Activated CD4-positive, alpha-beta T cell treated with anti-CD3 and anti-CD28 coated beads for 36 hours (primary cell): Measurements from ENCODE around the gene POC1B. TPM values are rescaled to one million over a fixed set of nuclear protein-coding genes. Genes with fewer than 3 reads are reported as not detected.

Experiments
- ATAC-seq: fragments of 200-7000 bp; cut with Tn5 transposase; one replicate; pipeline ENCODE4 v1.10.0; 2021; ENCODE audit warnings: mild to moderate bottlenecking, moderate library complexity
- CTCF ChIA-PET: fragments of 350-600 bp; sonication (Branson Sonifier 250); formaldehyde crosslinking; loops from one replicate; lab custom pipeline; 2021; ENCODE audit warnings: antibody characterized with exemption; lab: Charles Lee
- POLR2A ChIA-PET: fragments of 350-600 bp; sonication (Branson Sonifier 250); formaldehyde crosslinking; loops from one replicate; lab custom pipeline; 2021; ENCODE audit warnings: antibody characterized with exemption, inconsistent platforms; lab: Charles Lee
- DNase-seq: peaks from one replicate; pipeline ENCODE4 v3.0.0-alpha.2; 2020
- H3K27ac Mint-ChIP-seq: one replicate; pipeline ENCODE4 v1.8.0; 2021; ENCODE audit warnings: mixed read lengths
- H3K27me3 Mint-ChIP-seq: one replicate; pipeline ENCODE4 v1.8.0; 2021; ENCODE audit warnings: mixed read lengths
- H3K36me3 Mint-ChIP-seq: one replicate; pipeline ENCODE4 v1.8.0; 2021; ENCODE audit warnings: low read depth, mixed read lengths
- H3K4me1 Mint-ChIP-seq: one replicate; pipeline ENCODE4 v1.8.0; 2021; ENCODE audit warnings: mixed read lengths
- H3K4me3 Mint-ChIP-seq: one replicate; pipeline ENCODE4 v1.8.0; 2021; ENCODE audit warnings: mild to moderate bottlenecking, moderate library complexity, mixed read lengths
- H3K9me3 Mint-ChIP-seq: one replicate; pipeline ENCODE4 v1.8.0; 2021; ENCODE audit warnings: low read depth, mixed read lengths
- intact Hi-C, 2 experiments: fragments of 100-400 bp; cut with DNase I in 1 of 2; cut with micrococcal nuclease in 1 of 2; formaldehyde crosslinking; loops; one replicate each; pipeline versions ENCODE4 v1.14.2 to v1.15.1; 2022 to 2024; cut with DNase I, micrococcal nuclease
- total RNA-seq, 2 experiments: library from RNA; stranded (reverse); gene quantifications; one replicate each; pipeline ENCODE4 v1.2.3, GENCODE V29; 2021

Gene POC1B
- total RNA-seq, 2 experiments from 2014 or later = 31.1 to 47.5 TPM

DNA sequence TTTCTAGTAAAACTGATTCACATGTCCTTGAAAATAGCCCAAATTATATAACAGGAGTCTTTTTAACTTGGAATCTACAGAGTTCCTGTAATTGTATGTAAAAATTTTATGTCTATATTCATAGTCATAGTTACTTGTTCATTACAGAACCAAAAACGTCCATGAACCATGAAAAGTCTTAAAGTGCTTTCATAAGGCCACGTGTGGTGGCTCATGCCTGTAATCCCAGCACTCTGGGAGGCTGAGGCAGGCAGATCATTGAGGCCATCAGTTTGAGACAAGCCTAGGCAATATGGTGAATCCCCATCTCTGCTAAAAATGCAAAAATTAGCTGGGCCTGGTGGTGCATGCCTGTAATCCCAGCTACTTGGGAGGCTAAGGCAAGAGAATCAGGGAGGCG lies 49.6 kb downstream of the POC1B start:
- CTCF ChIA-PET = interaction anchor here (0.7 kb wide), 1 partner anchor 251 kb away, joined by 3 read pairs; no protein-coding TSS in a partner anchor
- no peak overlapping the region for H3K27ac Mint-ChIP-seq
- H3K4me3 Mint-ChIP-seq = no peak overlapping the region
- DNase-seq (no peak), ATAC-seq (peak; percentile 36)
- no peaks in the 10 kb centered on the region for H3K27me3 Mint-ChIP-seq
- peaks cover 29% of the 10 kb centered on the region for H3K4me1 Mint-ChIP-seq
- no peaks in the 10 kb centered on the region for H3K9me3 Mint-ChIP-seq
- POLR2A ChIA-PET = no interaction called here
- no peaks in the 10 kb centered on the region for H3K36me3 Mint-ChIP-seq
- intact Hi-C loops = no loop called here

DNA sequence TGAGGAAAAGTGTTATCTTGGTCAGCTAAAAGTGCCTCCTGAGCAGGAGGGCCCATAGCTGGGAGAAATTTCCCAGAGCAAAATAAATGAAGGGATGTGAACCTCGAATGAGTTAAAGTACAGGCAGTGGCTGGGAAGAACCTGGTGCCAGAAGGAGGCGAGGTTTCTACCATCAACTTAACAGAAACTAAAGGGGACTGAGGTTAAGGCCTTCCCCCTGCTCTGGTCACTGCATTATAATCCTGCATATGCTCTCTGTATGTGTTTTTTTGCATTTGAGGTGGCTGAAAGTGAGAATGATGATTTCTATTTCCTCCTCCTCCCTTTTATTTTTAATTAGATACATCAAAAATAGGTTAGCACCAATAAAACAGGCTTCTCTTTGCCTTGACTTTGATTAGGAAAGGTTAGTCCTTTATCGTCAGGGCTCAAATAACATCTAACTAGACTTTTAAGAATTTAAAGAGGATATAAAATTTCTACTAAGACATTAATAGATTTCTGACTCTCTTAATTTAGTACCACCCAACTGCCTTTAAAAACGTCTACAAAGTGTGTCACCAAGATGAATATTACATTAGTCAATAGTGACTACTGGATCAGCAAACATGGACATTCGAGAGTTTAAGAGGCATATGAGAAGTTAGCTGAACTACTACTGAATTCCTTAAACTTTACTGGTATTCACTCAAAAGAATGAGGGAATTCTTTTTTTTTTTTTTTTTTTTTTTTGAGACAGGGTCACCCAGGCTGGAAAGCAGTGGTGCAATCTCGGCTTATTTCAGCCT lies 50.5 kb downstream of the POC1B start:
- ATAC-seq (no peak), DNase-seq (no peak)
- no peak overlapping the region for H3K4me3 Mint-ChIP-seq
- no peaks in the 10 kb centered on the region for H3K27me3 Mint-ChIP-seq
- ChIA-PET POLR2A (no interaction called here), CTCF (no interaction called here)
- H3K27ac Mint-ChIP-seq = no peak overlapping the region
- H3K4me1 Mint-ChIP-seq = peaks cover 36% of the 10 kb centered on the region
- H3K9me3 Mint-ChIP-seq = no peaks in the 10 kb centered on the region
- intact Hi-C loops = no loop called here
- H3K36me3 Mint-ChIP-seq = no peaks in the 10 kb centered on the region

DNA sequence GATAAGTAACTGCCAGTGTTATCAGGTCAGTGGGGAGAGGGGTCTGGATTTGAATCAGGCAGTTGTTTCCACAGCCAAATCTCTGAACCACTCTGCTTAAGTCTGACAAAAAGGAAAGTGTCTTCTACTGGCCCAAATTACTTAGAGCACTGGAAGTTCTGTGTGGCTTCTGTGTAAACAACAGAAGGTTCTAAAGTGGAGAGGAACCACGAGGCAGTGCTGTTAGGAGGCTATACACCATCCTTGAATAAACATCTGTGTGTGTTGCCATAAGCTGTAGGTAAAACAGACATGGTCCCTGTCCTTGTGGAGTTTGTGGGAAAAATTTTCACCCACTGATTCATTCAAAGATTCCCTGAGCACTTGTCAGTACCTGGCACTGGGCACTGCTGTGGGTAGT lies 51.2 kb downstream of the POC1B start:
- no peak for ATAC-seq
- Mint-ChIP-seq H3K27me3 (no peaks in the 10 kb centered on the region), H3K4me1 (peaks cover 40% of the 10 kb centered on the region), H3K9me3 (no peaks in the 10 kb centered on the region), H3K27ac (peak overlapping the region; percentile 59), H3K36me3 (no peaks in the 10 kb centered on the region), H3K4me3 (no peak overlapping the region)
- ChIA-PET CTCF (interaction anchor here (1.3 kb wide), 1 partner anchor 55 kb away, joined by 5 read pairs; no protein-coding TSS in a partner anchor), POLR2A (no interaction called here)
- intact Hi-C loops = no loop called here
- no peak for DNase-seq

DNA sequence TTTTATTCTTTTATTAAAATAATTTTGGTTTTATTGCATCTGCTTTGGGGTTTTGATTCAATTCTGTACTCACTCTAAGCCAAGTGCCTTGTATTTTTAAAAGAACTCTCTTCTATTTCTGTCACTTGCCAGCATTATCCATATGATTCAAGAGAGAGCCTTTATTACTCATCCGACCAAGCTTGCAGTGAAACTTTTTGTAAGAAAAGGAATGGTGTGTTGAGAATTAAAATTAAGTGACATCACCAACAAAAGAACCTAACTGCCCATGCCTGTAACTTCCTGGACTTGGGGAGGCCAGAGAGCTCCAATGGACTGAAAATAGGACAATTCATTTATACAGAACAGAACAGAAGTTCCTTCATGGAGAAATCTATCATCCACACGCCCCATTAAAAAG lies 53.3 kb downstream of the POC1B start:
- peak overlapping the region; percentile 21 for H3K27ac Mint-ChIP-seq
- ChIA-PET CTCF (interaction anchor here (0.7 to 3.0 kb wide), 2 partner anchors 52 to 455 kb away, joined by 3 to 45 read pairs; partner anchors contain the start of genes GALNT4 and POC1B), POLR2A (no interaction called here)
- H3K36me3 Mint-ChIP-seq = peaks cover 4% of the 10 kb centered on the region
- H3K4me3 Mint-ChIP-seq = no peak overlapping the region
- DNase-seq = no peak
- H3K4me1 Mint-ChIP-seq = peaks cover 54% of the 10 kb centered on the region
- no peaks in the 10 kb centered on the region for H3K9me3 Mint-ChIP-seq
- no peaks in the 10 kb centered on the region for H3K27me3 Mint-ChIP-seq
- peak; percentile 49 for ATAC-seq
- intact Hi-C loops = loop anchor here (1.0 kb wide), 1 partner anchor 22 kb away; no protein-coding TSS in a partner anchor

DNA sequence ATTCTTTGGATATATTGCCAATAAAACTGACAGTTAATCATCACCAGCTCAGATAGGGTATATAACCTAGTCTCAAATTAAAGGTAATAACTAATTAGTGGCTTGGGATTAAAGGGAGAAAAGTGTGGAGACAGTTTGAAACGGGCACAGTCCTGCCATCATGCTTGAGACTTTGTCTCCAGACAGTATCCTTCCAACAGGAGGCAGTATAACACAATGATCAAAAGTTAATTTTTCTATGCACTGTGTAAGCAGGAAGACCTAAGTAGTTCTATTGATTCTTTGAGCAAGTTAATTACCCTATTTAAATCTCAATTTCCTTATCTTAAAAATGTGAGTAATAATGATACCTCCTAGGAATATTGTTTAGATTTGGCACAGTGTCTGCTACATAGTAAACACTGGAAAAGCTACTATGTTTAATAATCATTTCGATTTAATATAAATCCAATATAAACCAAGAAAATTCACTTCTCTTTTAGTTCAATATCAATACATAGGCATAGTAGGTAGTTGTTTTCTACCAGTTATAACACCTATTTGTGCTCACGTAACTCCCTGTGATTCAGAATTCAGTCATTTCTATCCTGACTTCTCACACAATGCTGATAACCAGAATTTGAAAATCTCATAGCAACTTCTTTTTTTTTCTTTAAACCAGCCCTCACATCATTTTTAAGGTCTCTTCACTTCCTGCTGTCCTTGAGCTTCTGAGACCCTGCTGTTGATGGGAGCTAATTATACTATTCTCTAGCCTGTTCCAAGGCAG lies 54.9 kb downstream of the POC1B start:
- Mint-ChIP-seq H3K27me3 (no peaks in the 10 kb centered on the region), H3K4me3 (no peak overlapping the region), H3K27ac (peak overlapping the region; percentile 69), H3K4me1 (peaks cover 57% of the 10 kb centered on the region), H3K36me3 (peaks cover 4% of the 10 kb centered on the region), H3K9me3 (no peaks in the 10 kb centered on the region)
- DNase-seq (peak; percentile 14), ATAC-seq (peak; percentile 57)
- intact Hi-C loops = loop anchor here (1.0 kb wide), 2 partner anchors 53 to 55 kb away; partner anchors contain the start of genes GALNT4 (in 1 of the 2) and POC1B (in 1 of the 2)
- POLR2A ChIA-PET = no interaction called here
- CTCF ChIA-PET = interaction anchor here (0.6 to 3.0 kb wide), 16 partner anchors 9 to 470 kb away, joined by 3 to 45 read pairs (median 3); partner anchors contain the start of genes DUSP6, GALNT4 and POC1B

DNA sequence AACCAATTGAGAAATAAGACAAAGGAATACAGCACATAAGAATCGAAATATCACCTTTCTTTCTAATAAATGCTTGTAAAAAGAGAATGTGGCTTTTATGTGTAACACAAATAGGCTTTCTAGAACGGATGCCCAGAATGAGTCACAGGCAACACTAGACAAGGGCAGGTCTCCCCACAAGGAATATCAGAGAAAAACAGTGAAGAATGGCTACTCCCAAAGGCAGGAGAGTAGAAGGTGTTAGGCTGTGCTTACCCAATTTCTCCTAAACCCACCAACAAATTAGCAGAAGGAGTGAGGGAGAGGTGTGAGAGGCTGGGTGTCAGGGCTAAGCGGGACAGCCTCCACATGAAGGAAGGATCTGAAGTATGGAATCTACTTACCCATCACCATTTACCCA lies 56.5 kb downstream of the POC1B start:
- H3K27me3 Mint-ChIP-seq = no peaks in the 10 kb centered on the region
- peaks cover 53% of the 10 kb centered on the region for H3K4me1 Mint-ChIP-seq
- H3K36me3 Mint-ChIP-seq = peaks cover 4% of the 10 kb centered on the region
- H3K27ac Mint-ChIP-seq = peak overlapping the region; percentile 62
- intact Hi-C loops = loop anchor here (2.0 to 5.0 kb wide), 4 partner anchors 117 to 429 kb away; partner anchors contain the start of genes ATP2B1 (in 1 of the 2) and DUSP6 (in 1 of the 2)
- ATAC-seq (peak; percentile 52), DNase-seq (peak; percentile 30)
- ChIA-PET CTCF (interaction anchor here (0.8 to 4.0 kb wide), 4 partner anchors 26 to 450 kb away, joined by 3 to 40 read pairs (median 10); partner anchors contain the start of gene DUSP6), POLR2A (no interaction called here)
- H3K4me3 Mint-ChIP-seq = no peak overlapping the region
- no peaks in the 10 kb centered on the region for H3K9me3 Mint-ChIP-seq

DNA sequence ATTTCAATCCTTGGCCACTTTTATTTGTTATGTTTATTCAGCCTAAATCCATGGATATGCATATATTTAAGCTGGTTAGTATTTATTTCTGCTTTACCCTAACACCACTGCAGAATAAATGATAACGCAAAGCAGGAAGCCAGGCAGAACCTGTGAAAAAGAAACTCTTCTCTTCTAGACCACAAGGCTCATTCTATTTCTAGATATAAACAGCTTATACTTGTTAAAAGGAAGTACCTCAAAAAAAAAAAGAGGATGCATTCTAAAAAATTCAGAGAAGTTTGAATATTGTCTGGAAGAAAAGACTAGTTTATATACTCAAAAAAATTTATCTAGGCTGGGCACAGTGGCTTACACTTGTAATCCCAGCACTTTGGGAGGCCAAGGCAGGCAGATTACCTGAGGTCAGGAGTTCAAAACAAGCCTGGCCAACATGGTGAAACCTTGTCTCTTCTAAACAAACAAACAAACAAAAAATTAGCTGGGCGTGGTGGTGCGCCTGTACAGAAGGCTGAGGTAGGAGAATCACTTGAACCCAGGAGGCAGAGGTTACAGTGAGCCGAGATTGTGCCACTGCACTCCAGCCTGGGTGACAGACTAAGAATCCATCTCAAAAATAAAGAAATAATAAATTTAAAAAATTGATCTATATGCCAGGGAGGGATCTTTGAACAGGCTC lies 57.1 kb downstream of the POC1B start:
- Mint-ChIP-seq H3K4me1 (peaks cover 51% of the 10 kb centered on the region), H3K4me3 (peak overlapping the region; percentile 9), H3K36me3 (peaks cover 4% of the 10 kb centered on the region), H3K27ac (peak overlapping the region; percentile 62), H3K27me3 (no peaks in the 10 kb centered on the region), H3K9me3 (no peaks in the 10 kb centered on the region)
- POLR2A ChIA-PET = interaction anchor here (0.6 to 0.8 kb wide), 2 partner anchors 70 to 882 kb away, joined by 3 to 7 read pairs; no protein-coding TSS in a partner anchor
- DNase-seq = no peak
- CTCF ChIA-PET = interaction anchor here (0.6 to 4.3 kb wide), 4 partner anchors 27 to 450 kb away, joined by 3 to 41 read pairs (median 25); partner anchors contain the start of genes GALNT4 and POC1B
- ATAC-seq = peak; percentile 51
- intact Hi-C loops = loop anchor here (2.0 to 5.0 kb wide), 4 partner anchors 116 to 428 kb away; partner anchors contain the start of genes ATP2B1 (in 1 of the 2) and DUSP6 (in 1 of the 2)

DNA sequence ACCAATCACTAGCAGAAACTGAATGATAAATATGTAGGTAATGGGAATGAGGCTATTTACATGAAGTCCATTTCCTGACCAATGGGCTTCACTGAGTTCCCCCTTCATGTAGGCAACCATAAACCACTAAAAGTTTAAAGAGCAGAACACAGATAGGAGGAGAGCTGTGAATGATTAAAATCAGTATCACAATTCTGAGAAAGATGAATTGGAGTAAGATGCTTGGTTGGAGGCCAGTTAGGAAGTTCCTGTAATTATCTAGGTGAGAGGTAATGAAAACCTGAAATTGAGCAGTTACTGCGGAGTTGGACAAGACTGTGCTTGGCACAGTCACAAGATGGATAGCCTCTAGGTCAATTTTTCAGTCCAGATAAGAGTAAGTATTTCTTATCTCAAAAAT lies 57.8 kb downstream of the POC1B start:
- H3K36me3 Mint-ChIP-seq = peaks cover 4% of the 10 kb centered on the region
- DNase-seq (no peak), ATAC-seq (peak; percentile 9)
- ChIA-PET CTCF (interaction anchor here (0.6 to 4.3 kb wide), 7 partner anchors 27 to 1231 kb away, joined by 3 to 41 read pairs (median 4); partner anchors contain the start of genes GALNT4 and POC1B), POLR2A (interaction anchor here (0.6 kb wide), 1 partner anchor 881 kb away, joined by 7 read pairs; no protein-coding TSS in a partner anchor)
- peak overlapping the region; percentile 71 for H3K27ac Mint-ChIP-seq
- H3K4me1 Mint-ChIP-seq = peaks cover 51% of the 10 kb centered on the region
- H3K4me3 Mint-ChIP-seq = no peak overlapping the region
- no peaks in the 10 kb centered on the region for H3K27me3 Mint-ChIP-seq
- no peaks in the 10 kb centered on the region for H3K9me3 Mint-ChIP-seq
- intact Hi-C loops = loop anchor here (2.0 to 5.0 kb wide), 4 partner anchors 115 to 427 kb away; partner anchors contain the start of genes ATP2B1 (in 1 of the 2) and DUSP6 (in 1 of the 2)

DNA sequence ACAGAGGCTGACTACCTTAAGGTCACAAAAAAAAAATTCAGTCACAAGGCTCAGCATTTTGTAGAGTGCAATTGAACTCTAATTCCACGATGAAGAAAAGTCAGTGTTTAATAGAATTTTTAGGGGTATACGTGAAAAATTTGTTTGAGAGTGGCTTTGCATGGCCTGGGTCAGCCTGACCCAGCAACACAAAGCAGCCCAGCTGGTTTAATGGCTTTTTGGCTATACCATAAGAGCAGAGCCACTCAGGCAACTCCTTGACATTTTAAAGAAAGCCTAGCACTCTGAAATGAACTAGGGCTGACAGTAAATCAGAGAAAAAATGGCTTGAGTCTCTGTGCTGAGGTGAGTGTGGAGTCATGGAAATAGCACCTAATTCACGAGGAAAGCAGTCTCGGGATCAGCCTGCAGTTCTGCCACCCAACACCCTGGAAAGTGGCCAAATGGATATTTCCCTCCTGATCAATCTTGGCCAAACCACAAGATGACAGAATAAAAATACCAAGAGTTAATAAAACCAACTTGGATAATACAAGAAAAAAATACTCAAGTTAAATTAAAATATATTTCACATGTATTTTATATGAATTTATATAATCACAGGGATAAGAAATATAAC lies 60.8 kb downstream of the POC1B start:
- Mint-ChIP-seq H3K4me3 (no peak overlapping the region), H3K36me3 (peaks cover 8% of the 10 kb centered on the region), H3K9me3 (no peaks in the 10 kb centered on the region), H3K27me3 (no peaks in the 10 kb centered on the region), H3K27ac (no peak overlapping the region), H3K4me1 (peaks cover 43% of the 10 kb centered on the region)
- POLR2A ChIA-PET = no interaction called here
- DNase-seq (no peak), ATAC-seq (no peak)
- CTCF ChIA-PET = interaction anchor here (4.3 kb wide), 1 partner anchor 62 kb away, joined by 41 read pairs; the partner anchor contains the start of genes GALNT4 and POC1B
- intact Hi-C loops = loop anchor here (5.0 kb wide), 3 partner anchors 238 to 303 kb away; partner anchors contain the start of gene ATP2B1 (in 1 of the 2)
